ENCODE measurements around the gene SERTAD3. TPM values are rescaled to one million over a fixed set of nuclear protein-coding genes. Genes with fewer than 3 reads are reported as not detected.
A peak's percentile ranks its signal among the peaks of the same experiment; 100 is the strongest.
"Not testable (repeated sequence)": the region's sequence is repeated elsewhere in the genome, so short reads cannot be mapped to it uniquely, and the experiment has no call there.

Gene SERTAD3
- total RNA-seq, 2 donors from 2014 or later: 47.7 to 62.6 TPM

GRCh38 chr19:40431698-40432097 lies 12.4 kb downstream of the SERTAD3 start:
- Histone ChIP-seq H3K36me3 (ENCODE audit: control insufficient read depth, insufficient read depth, low read length) (no peaks in the 10 kb centered on the region), H3K27ac (ENCODE audit: low read depth, low read length) (no peak overlapping the region), H3K27me3 (ENCODE audit: control insufficient read depth, insufficient read depth, low read length, poor library complexity, severe bottlenecking) (no peaks in the 10 kb centered on the region), H3K9ac (ENCODE audit: extremely low read depth, low read length, poor library complexity, severe bottlenecking) (no peak overlapping the region), H3K4me3 (ENCODE audit: low read length) (no peak overlapping the region), H3K4me1 (ENCODE audit: control insufficient read depth, insufficient read depth, low read length) (no peaks in the 10 kb centered on the region), H3K9me3 (ENCODE audit: control insufficient read depth, low read length) (no peaks in the 10 kb centered on the region)
- H3K4me3 Mint-ChIP-seq: no peak overlapping the region
- H3K4me1 Mint-ChIP-seq: peaks cover 11% of the 10 kb centered on the region
- TF ChIP-seq, protein P1, sequence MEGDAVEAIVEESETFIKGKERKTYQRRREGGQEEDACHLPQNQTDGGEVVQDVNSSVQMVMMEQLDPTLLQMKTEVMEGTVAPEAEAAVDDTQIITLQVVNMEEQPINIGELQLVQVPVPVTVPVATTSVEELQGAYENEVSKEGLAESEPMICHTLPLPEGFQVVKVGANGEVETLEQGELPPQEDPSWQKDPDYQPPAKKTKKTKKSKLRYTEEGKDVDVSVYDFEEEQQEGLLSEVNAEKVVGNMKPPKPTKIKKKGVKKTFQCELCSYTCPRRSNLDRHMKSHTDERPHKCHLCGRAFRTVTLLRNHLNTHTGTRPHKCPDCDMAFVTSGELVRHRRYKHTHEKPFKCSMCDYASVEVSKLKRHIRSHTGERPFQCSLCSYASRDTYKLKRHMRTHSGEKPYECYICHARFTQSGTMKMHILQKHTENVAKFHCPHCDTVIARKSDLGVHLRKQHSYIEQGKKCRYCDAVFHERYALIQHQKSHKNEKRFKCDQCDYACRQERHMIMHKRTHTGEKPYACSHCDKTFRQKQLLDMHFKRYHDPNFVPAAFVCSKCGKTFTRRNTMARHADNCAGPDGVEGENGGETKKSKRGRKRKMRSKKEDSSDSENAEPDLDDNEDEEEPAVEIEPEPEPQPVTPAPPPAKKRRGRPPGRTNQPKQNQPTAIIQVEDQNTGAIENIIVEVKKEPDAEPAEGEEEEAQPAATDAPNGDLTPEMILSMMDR (conservative IDR thresholded peaks at IDR 0.05): no peak
- WGBS, 2 experiments (ENCODE audit: insufficient coverage in 1 of 2, insufficient read length in 1 of 2): 84 to 100% methylated on average over 1 to 2 of the region's 3 CpGs
- H3K36me3 Mint-ChIP-seq (ENCODE audit: low read depth): no peaks in the 10 kb centered on the region
- no peaks in the 10 kb centered on the region for H3K9me3 Mint-ChIP-seq
- DNase-seq: no peak
- H3K27ac Mint-ChIP-seq: no peak overlapping the region
- H3K27me3 Mint-ChIP-seq (ENCODE audit: insufficient read depth): peaks cover 1% of the 10 kb centered on the region

DNA sequence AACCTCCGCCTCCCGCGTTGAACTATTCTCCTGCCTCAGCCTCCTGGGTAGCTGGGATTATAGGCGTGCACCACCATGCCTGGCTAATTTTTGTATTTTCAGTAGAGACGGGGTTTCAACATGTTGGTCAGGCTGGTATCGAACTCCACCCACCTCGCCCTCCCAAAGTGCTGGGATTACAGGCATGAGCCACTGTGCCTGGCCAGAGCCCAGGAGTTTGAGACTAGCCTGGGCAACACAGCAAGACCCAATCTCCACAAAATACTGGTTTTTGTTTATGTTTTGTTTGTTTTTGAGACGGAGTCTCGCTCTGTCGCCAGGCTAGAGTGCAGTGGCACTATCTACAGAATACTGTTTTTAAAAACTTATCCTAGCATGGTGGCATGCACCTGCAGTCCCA lies 13.9 kb downstream of the SERTAD3 start:
- not testable (repeated sequence) for H3K27ac ChIP-seq (ENCODE audit: low read depth, low read length); H3K4me3 Mint-ChIP-seq; DNase-seq; H3K27me3 Mint-ChIP-seq (ENCODE audit: insufficient read depth); H3K9me3 Mint-ChIP-seq; H3K9ac ChIP-seq (ENCODE audit: extremely low read depth, low read length, poor library complexity, severe bottlenecking); H3K36me3 ChIP-seq (ENCODE audit: control insufficient read depth, insufficient read depth, low read length); H3K9me3 ChIP-seq (ENCODE audit: control insufficient read depth, low read length); H3K4me3 ChIP-seq (ENCODE audit: low read length); H3K27me3 ChIP-seq (ENCODE audit: control insufficient read depth, insufficient read depth, low read length, poor library complexity, severe bottlenecking); H3K27ac Mint-ChIP-seq; H3K36me3 Mint-ChIP-seq (ENCODE audit: low read depth); H3K4me1 ChIP-seq (ENCODE audit: control insufficient read depth, insufficient read depth, low read length)
- peaks cover 11% of the 10 kb centered on the region for H3K4me1 Mint-ChIP-seq
- WGBS, 2 experiments (ENCODE audit: insufficient coverage in 1 of 2, insufficient read length in 1 of 2): 98 to 100% methylated on average over 10 of the region's 10 CpGs

DNA sequence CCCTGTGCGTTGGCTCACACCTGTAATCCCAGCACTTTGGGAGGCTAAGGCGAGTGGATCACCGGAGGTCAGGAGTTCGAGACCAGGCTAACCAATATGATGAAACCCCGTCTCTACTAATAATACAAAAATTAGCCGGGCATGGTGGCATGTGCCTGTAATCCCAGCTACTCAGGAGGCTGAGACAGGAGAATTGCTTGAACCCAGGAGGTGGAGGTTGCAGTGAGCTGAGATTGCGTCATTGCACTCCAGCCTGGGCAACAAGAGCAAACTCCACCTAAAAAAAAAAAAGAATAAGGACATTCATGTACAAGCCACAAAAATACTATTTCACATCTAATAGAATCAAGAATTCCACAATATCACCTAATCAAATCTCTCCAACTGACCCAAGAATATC lies 15.9 kb downstream of the SERTAD3 start:
- H3K9me3 Mint-ChIP-seq; H3K4me3 Mint-ChIP-seq; H3K4me3 ChIP-seq (ENCODE audit: low read length); H3K9me3 ChIP-seq (ENCODE audit: control insufficient read depth, low read length); H3K4me1 ChIP-seq (ENCODE audit: control insufficient read depth, insufficient read depth, low read length); H3K27me3 Mint-ChIP-seq (ENCODE audit: insufficient read depth); H3K36me3 ChIP-seq (ENCODE audit: control insufficient read depth, insufficient read depth, low read length); H3K27ac ChIP-seq (ENCODE audit: low read depth, low read length); DNase-seq; H3K36me3 Mint-ChIP-seq (ENCODE audit: low read depth); H3K9ac ChIP-seq (ENCODE audit: extremely low read depth, low read length, poor library complexity, severe bottlenecking); H3K27ac Mint-ChIP-seq; H3K27me3 ChIP-seq (ENCODE audit: control insufficient read depth, insufficient read depth, low read length, poor library complexity, severe bottlenecking): not testable (repeated sequence)
- H3K4me1 Mint-ChIP-seq: peaks cover 12% of the 10 kb centered on the region
- 83 to 96% methylated on average over 6 of the region's 7 CpGs for WGBS, 2 experiments (ENCODE audit: insufficient coverage in 1 of 2, insufficient read length in 1 of 2)

DNA sequence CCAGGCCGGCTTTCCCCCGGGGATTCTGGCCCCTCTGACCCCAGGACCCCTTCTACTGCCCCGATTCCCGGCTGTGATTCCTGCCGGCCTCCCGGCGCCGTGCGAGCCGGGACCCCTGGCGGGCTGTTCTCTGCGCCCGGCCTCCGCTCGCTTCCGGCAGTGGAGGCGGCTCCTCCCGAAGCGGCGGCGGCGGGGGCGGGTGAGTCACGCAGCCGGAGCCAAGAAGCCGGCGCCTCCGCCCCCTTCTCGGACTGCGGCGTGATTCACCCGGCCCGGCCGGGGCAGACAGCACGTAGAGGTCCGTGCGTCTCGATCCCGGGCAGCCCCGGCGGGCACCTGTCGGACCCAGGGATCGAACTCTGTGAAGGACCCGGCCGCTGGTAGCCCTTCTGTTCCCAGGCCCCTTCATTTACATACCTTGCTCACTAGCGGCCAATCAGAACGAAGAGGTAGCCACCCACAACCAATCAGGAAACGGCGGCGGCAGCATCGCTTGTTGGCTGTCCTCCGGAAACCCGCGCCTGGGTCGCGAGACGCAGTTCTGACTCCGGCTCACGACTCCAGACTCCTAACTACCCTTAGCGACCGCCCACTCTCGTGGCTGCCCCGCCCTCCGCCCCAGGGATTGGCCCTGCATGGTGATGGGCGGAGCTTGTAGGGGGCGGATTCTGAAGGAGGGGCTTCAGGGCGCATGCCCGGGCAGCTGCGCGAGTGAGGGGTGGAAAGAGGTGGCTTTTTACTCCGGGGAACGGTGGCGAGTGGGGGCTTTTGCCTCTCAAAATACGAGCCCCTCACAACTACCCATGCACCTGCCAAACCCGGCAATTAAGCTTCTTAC lies 18.5 kb downstream of the SERTAD3 start, which contains the start of gene SERTAD1:
Gene SERTAD1, minus strand, starts transcription at position 543 of the 838 bp plus-strand sequence. CDS start 2,446 bp downstream, outside the sequence.
- H3K9me3 Mint-ChIP-seq: no peaks in the 10 kb centered on the region
- TF ChIP-seq, protein P1 (conservative IDR thresholded peaks at IDR 0.05): peak; percentile 96
- peak within 1 kb of the TSS; percentile 88 for H3K4me3 Mint-ChIP-seq
- no peaks in the 10 kb centered on the region for H3K4me1 ChIP-seq (ENCODE audit: control insufficient read depth, insufficient read depth, low read length)
- H3K27me3 ChIP-seq (ENCODE audit: control insufficient read depth, insufficient read depth, low read length, poor library complexity, severe bottlenecking): no peaks in the 10 kb centered on the region
- peak within 1 kb of the TSS; percentile 66 for H3K9ac ChIP-seq (ENCODE audit: extremely low read depth, low read length, poor library complexity, severe bottlenecking)
- peaks cover 10% of the 10 kb centered on the region for H3K36me3 ChIP-seq (ENCODE audit: control insufficient read depth, insufficient read depth, low read length)
- WGBS, 2 experiments (ENCODE audit: insufficient coverage in 1 of 2, insufficient read length in 1 of 2): 0% methylated on average over 44 to 75 of the region's 75 CpGs
- H3K9me3 ChIP-seq (ENCODE audit: control insufficient read depth, low read length): no peaks in the 10 kb centered on the region
- peaks cover 1% of the 10 kb centered on the region for H3K27me3 Mint-ChIP-seq (ENCODE audit: insufficient read depth)
- H3K27ac Mint-ChIP-seq: peak within 1 kb of the TSS; percentile 97
- H3K36me3 Mint-ChIP-seq (ENCODE audit: low read depth): peaks cover 5% of the 10 kb centered on the region
- peaks cover 10% of the 10 kb centered on the region for H3K4me1 Mint-ChIP-seq
- DNase-seq: peak; percentile 100
- peak within 1 kb of the TSS; percentile 95 for H3K4me3 ChIP-seq (ENCODE audit: low read length)
- peak within 1 kb of the TSS; percentile 95 for H3K27ac ChIP-seq (ENCODE audit: low read depth, low read length)
